GM12892 (cell line): ENCODE data around the gene TMEFF1.

Source experiments
- POLR2A ChIP-seq: IDR thresholded peaks from 2 replicates; pipeline ENCODE4 v1.6.1; 2011; ENCODE audit warnings: low read depth, low read length, control low read depth
- POLR2AphosphoS5 ChIP-seq: IDR thresholded peaks from 2 replicates; pipeline ENCODE4 v1.6.1; 2011; ENCODE audit warnings: low read depth, low read length, control low read depth
- TAF1 ChIP-seq: IDR thresholded peaks from 2 replicates; pipeline ENCODE4 v1.6.1; 2011; ENCODE audit warnings: low read depth, mild to moderate bottlenecking, control low read depth, low read length, borderline replicate concordance

DNA sequence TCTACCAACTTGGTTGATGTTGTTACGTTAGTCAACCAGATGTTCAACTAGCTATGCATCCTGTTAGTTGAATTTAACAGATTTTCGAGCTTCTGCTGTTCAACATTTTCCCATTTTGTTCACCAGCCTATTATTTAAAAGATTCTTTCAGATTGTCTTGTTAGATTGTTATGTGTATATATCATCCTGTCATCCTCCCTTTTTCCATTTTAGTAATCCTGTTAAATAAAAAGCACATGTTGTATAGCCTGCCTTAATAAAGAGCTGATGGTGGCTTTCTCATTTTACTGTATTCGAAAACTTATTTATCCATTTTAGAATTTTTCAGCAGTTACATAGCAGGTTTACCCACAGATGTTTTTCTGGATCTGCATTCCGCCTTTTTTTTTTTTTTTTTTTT, 4.3 kb downstream of the TMEFF1 start:
- no peak for TF ChIP-seq TAF1
- no peak for TF ChIP-seq POLR2A
- TF ChIP-seq POLR2AphosphoS5: no peak
